Muscle layer of duodenum (tissue), 2 donors: Measurements from ENCODE around the gene RALGDS.
"Not testable (repeated sequence)": the region's sequence is repeated elsewhere in the genome, so short reads cannot be mapped to it uniquely, and the experiment has no call there.

Experiments
- H3K27ac ChIP-seq: one replicate; pipeline ENCODE4 v1.7.0; 2013; ENCODE audit warnings: mild to moderate bottlenecking, low read length
- H3K27me3 ChIP-seq: one replicate; pipeline ENCODE4 v1.7.0; 2013; ENCODE audit warnings: low read depth, mild to moderate bottlenecking, control low read depth, low read length
- H3K36me3 ChIP-seq, 2 donors: one replicate each; pipeline ENCODE4 v1.7.0; 2013; ENCODE audit warnings: low read length in 2 of 2, control low read depth in 1 of 2, mild to moderate bottlenecking in 1 of 2; ENCODE audit not compliant: insufficient read depth in 2 of 2, control insufficient read depth in 1 of 2
- H3K4me1 ChIP-seq, 2 donors: one replicate each; pipeline ENCODE4 v1.7.0; 2013; ENCODE audit warnings: low read length in 2 of 2, mild to moderate bottlenecking in 2 of 2, control low read depth in 1 of 2, moderate library complexity in 1 of 2; ENCODE audit not compliant: insufficient read depth in 2 of 2, control insufficient read depth in 1 of 2
- H3K4me3 ChIP-seq, 2 donors: one replicate each; pipeline ENCODE4 v1.7.0; 2013; ENCODE audit warnings: low read length in 2 of 2, low read depth in 1 of 2, mild to moderate bottlenecking in 1 of 2
- H3K9me3 ChIP-seq, 2 donors: one replicate each; pipeline ENCODE4 v1.7.0; 2013; ENCODE audit warnings: low read length in 2 of 2, control low read depth in 1 of 2, mild to moderate bottlenecking in 1 of 2; ENCODE audit not compliant: control insufficient read depth in 1 of 2
- donor health status: healthy.

Gene RALGDS

GRCh38 chr9:133086212-133086860 is 34.7 kb downstream of the RALGDS start:
- H3K4me3 ChIP-seq, H3K36me3 ChIP-seq: not testable (repeated sequence)

GRCh38 chr9:133083688-133084087 is 37.4 kb downstream of the RALGDS start:
- not testable (repeated sequence) for H3K36me3 ChIP-seq, H3K4me3 ChIP-seq, H3K27ac ChIP-seq, H3K9me3 ChIP-seq, H3K27me3 ChIP-seq, H3K4me1 ChIP-seq

More at GRCh38 chr9:133086212-133086860, 34.7 kb downstream of the RALGDS start:
- not testable (repeated sequence) for H3K27me3 ChIP-seq, H3K9me3 ChIP-seq, H3K4me1 ChIP-seq, H3K27ac ChIP-seq

GRCh38 chr9:133081957-133082644 is 38.9 kb downstream of the RALGDS start:
- H3K4me3 ChIP-seq, H3K4me1 ChIP-seq, H3K9me3 ChIP-seq, H3K36me3 ChIP-seq, H3K27ac ChIP-seq, H3K27me3 ChIP-seq: not testable (repeated sequence)

GRCh38 chr9:133080786-133081779 is 40.0 kb downstream of the RALGDS start:
- not testable (repeated sequence) for H3K36me3 ChIP-seq, H3K27me3 ChIP-seq, H3K27ac ChIP-seq, H3K9me3 ChIP-seq, H3K4me1 ChIP-seq, H3K4me3 ChIP-seq

GRCh38 chr9:133080161-133080560 is 40.9 kb downstream of the RALGDS start:
- Histone ChIP-seq H3K4me3 (no peak overlapping the region), H3K9me3 (no peaks in the 10 kb centered on the region), H3K4me1 (no peaks in the 10 kb centered on the region), H3K27me3 (no peaks in the 10 kb centered on the region), H3K36me3 (no peaks in the 10 kb centered on the region), H3K27ac (no peak overlapping the region)

GRCh38 chr9:133078486-133078885 is 42.6 kb downstream of the RALGDS start:
- no peaks in the 10 kb centered on the region for H3K36me3 ChIP-seq
- H3K27me3 ChIP-seq: no peaks in the 10 kb centered on the region
- no peaks in the 10 kb centered on the region for H3K9me3 ChIP-seq
- H3K27ac ChIP-seq: no peak overlapping the region
- no peak overlapping the region for H3K4me3 ChIP-seq
- no peaks in the 10 kb centered on the region for H3K4me1 ChIP-seq

GRCh38 chr9:133076691-133077090 is 44.3 kb downstream of the RALGDS start:
- H3K27ac ChIP-seq: no peak overlapping the region
- no peaks in the 10 kb centered on the region for H3K4me1 ChIP-seq
- no peaks in the 10 kb centered on the region for H3K9me3 ChIP-seq
- no peaks in the 10 kb centered on the region for H3K36me3 ChIP-seq
- no peaks in the 10 kb centered on the region for H3K27me3 ChIP-seq
- H3K4me3 ChIP-seq: no peak overlapping the region

GRCh38 chr9:133075925-133076630 is 45.0 kb downstream of the RALGDS start:
- no peak overlapping the region for H3K27ac ChIP-seq

GRCh38 chr9:133074111-133074651 is 46.9 kb downstream of the RALGDS start:
- no peak overlapping the region for H3K4me3 ChIP-seq
- H3K27me3 ChIP-seq: no peaks in the 10 kb centered on the region
- no peak overlapping the region for H3K27ac ChIP-seq
- H3K4me1 ChIP-seq: no peaks in the 10 kb centered on the region
- no peaks in the 10 kb centered on the region for H3K9me3 ChIP-seq
- H3K36me3 ChIP-seq: no peaks in the 10 kb centered on the region

More at GRCh38 chr9:133075925-133076630, 45.0 kb downstream of the RALGDS start:
- Histone ChIP-seq H3K27me3 (no peaks in the 10 kb centered on the region), H3K4me1 (no peaks in the 10 kb centered on the region), H3K4me3 (no peak overlapping the region), H3K36me3 (no peaks in the 10 kb centered on the region), H3K9me3 (no peaks in the 10 kb centered on the region)

GRCh38 chr9:133073086-133074014 is 47.7 kb downstream of the RALGDS start:
- H3K27me3 ChIP-seq: no peaks in the 10 kb centered on the region
- H3K4me3 ChIP-seq: no peak overlapping the region
- no peaks in the 10 kb centered on the region for H3K4me1 ChIP-seq
- no peaks in the 10 kb centered on the region for H3K9me3 ChIP-seq
- no peak overlapping the region for H3K27ac ChIP-seq
- H3K36me3 ChIP-seq: no peaks in the 10 kb centered on the region
